Mammary epithelial cell (primary cell): ENCODE measurements around the gene VGLL3.

Experiments used
- EZH2 ChIP-seq: IDR thresholded peaks from 2 replicates; pipeline ENCODE4 v1.6.1; 2012; ENCODE audit warnings: low read length, inconsistent platforms, borderline replicate concordance
- TF ChIP-seq, protein P1 (sequence below), 2 donors: IDR thresholded peaks in 1 of 2; conservative IDR thresholded peaks in 1 of 2; 2 replicates each; pipeline ENCODE4 v1.5.1; 2011 to 2012; ENCODE audit warnings: inconsistent platforms in 2 of 2, low read length in 2 of 2, mild to moderate bottlenecking in 2 of 2, control low read depth in 1 of 2, low read depth in 1 of 2; ENCODE audit not compliant: insufficient read depth in 1 of 2; ENCODE audit errors: extremely low read depth in 1 of 2

- TF ChIP-seq, protein P1, sequence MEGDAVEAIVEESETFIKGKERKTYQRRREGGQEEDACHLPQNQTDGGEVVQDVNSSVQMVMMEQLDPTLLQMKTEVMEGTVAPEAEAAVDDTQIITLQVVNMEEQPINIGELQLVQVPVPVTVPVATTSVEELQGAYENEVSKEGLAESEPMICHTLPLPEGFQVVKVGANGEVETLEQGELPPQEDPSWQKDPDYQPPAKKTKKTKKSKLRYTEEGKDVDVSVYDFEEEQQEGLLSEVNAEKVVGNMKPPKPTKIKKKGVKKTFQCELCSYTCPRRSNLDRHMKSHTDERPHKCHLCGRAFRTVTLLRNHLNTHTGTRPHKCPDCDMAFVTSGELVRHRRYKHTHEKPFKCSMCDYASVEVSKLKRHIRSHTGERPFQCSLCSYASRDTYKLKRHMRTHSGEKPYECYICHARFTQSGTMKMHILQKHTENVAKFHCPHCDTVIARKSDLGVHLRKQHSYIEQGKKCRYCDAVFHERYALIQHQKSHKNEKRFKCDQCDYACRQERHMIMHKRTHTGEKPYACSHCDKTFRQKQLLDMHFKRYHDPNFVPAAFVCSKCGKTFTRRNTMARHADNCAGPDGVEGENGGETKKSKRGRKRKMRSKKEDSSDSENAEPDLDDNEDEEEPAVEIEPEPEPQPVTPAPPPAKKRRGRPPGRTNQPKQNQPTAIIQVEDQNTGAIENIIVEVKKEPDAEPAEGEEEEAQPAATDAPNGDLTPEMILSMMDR (conservative IDR thresholded peaks at IDR 0.05 in 1 of 2, IDR thresholded peaks at IDR 0.05 in 1 of 2; ENCODE audit: extremely low read depth in 1 of 2, insufficient read depth in 1 of 2, low read depth in 1 of 2, low read length in 2 of 2): no peak
- TF ChIP-seq EZH2: no peak
Measured at GRCh38 chr3:86990012-86990733, 776 bp downstream of the VGLL3 start.
